Mesodermal cell (in vitro differentiated cells): Measurements from ENCODE around the gene ATP6V0C.

Experiments used
- H3K27ac ChIP-seq: 2 replicates; pipeline ENCODE4 v1.7.0; 2013; ENCODE audit warnings: mild to moderate bottlenecking, low read depth, low read length, moderate library complexity; ENCODE audit not compliant: severe bottlenecking
- H3K36me3 ChIP-seq: 2 replicates; pipeline ENCODE4 v1.7.1; 2013; ENCODE audit warnings: mild to moderate bottlenecking, low read length, moderate library complexity; ENCODE audit not compliant: control insufficient read depth, insufficient read depth
- H3K4me1 ChIP-seq: one replicate; pipeline ENCODE4 v1.7.1; 2013; ENCODE audit warnings: mild to moderate bottlenecking, low read length; ENCODE audit not compliant: insufficient read depth, control insufficient read depth, poor library complexity, severe bottlenecking
- H3K4me3 ChIP-seq: 2 replicates; pipeline ENCODE4 v1.7.0; 2013; ENCODE audit warnings: low read length, control low read depth, mild to moderate bottlenecking; ENCODE audit not compliant: insufficient read depth, poor library complexity, severe bottlenecking; ENCODE audit errors: extremely low read depth
- H3K9me3 ChIP-seq: 2 replicates; pipeline ENCODE4 v1.7.1; 2013; ENCODE audit warnings: mild to moderate bottlenecking, low read length, moderate library complexity; ENCODE audit not compliant: control insufficient read depth
- WGBS, 2 experiments: methylation state at CpG; one replicate each; pipeline ENCODE4 v1.1.5; 2013; ENCODE audit warnings: missing lambda C conversion rate in 2 of 2; ENCODE audit not compliant: insufficient coverage in 2 of 2; 5-methylcytosine and 5-hydroxymethylcytosine counted together

The ATP6V0C gene

GRCh38 chr16:2495041-2495440 is 18.7 kb upstream of the ATP6V0C start:
- no peaks in the 10 kb centered on the region for H3K36me3 ChIP-seq
- no peak overlapping the region for H3K4me3 ChIP-seq
- H3K4me1 ChIP-seq = no peaks in the 10 kb centered on the region
- no peaks in the 10 kb centered on the region for H3K9me3 ChIP-seq
- 88 to 93% methylated on average over 5 of the region's 5 CpGs for WGBS, 2 experiments
- H3K27ac ChIP-seq = no peak overlapping the region

- no peak overlapping the region for H3K4me3 ChIP-seq
- no peak overlapping the region for H3K27ac ChIP-seq
- no peaks in the 10 kb centered on the region for H3K9me3 ChIP-seq
- WGBS, 2 experiments = 94 to 97% methylated on average over 62 of the region's 62 CpGs
- H3K36me3 ChIP-seq = no peaks in the 10 kb centered on the region
- H3K4me1 ChIP-seq = peaks cover under 1% of the 10 kb centered on the region
Observed at GRCh38 chr16:2496223-2497115, 17.3 kb upstream of the ATP6V0C start.

- WGBS, 2 experiments = 87 to 90% methylated on average over 20 to 21 of the region's 21 CpGs
- no peak overlapping the region for H3K27ac ChIP-seq
- peaks cover 5% of the 10 kb centered on the region for H3K4me1 ChIP-seq
Observed at GRCh38 chr16:2497116-2497630, 16.6 kb upstream of the ATP6V0C start.

GRCh38 chr16:2497695-2498484 is 15.9 kb upstream of the ATP6V0C start:
- Histone ChIP-seq H3K4me1 (peaks cover 5% of the 10 kb centered on the region), H3K36me3 (no peaks in the 10 kb centered on the region), H3K9me3 (no peaks in the 10 kb centered on the region), H3K4me3 (no peak overlapping the region), H3K27ac (no peak overlapping the region)
- 94 to 96% methylated on average over 26 of the region's 26 CpGs for WGBS, 2 experiments

More at GRCh38 chr16:2497116-2497630, 16.6 kb upstream of the ATP6V0C start:
- no peaks in the 10 kb centered on the region for H3K9me3 ChIP-seq
- H3K4me3 ChIP-seq = no peak overlapping the region
- no peaks in the 10 kb centered on the region for H3K36me3 ChIP-seq

- WGBS, 2 experiments = 92 to 96% methylated on average over 13 to 14 of the region's 15 CpGs
- peaks cover 5% of the 10 kb centered on the region for H3K4me1 ChIP-seq
- H3K36me3 ChIP-seq = no peaks in the 10 kb centered on the region
- H3K4me3 ChIP-seq = no peak overlapping the region
- no peak overlapping the region for H3K27ac ChIP-seq
- H3K9me3 ChIP-seq = no peaks in the 10 kb centered on the region
Observed at GRCh38 chr16:2498531-2499253, 15.1 kb upstream of the ATP6V0C start.

GRCh38 chr16:2499454-2499853 is 14.3 kb upstream of the ATP6V0C start:
- no peak overlapping the region for H3K27ac ChIP-seq
- H3K9me3 ChIP-seq = no peaks in the 10 kb centered on the region
- H3K36me3 ChIP-seq = no peaks in the 10 kb centered on the region
- H3K4me3 ChIP-seq = no peak overlapping the region
- 94% methylated on average over 2 of the region's 6 CpGs; no CpG with 5 or more reads in 1 of the 2 experiments for WGBS, 2 experiments
- H3K4me1 ChIP-seq = peaks cover 5% of the 10 kb centered on the region

- H3K4me1 ChIP-seq = peaks cover 5% of the 10 kb centered on the region
- no peaks in the 10 kb centered on the region for H3K36me3 ChIP-seq
- no peaks in the 10 kb centered on the region for H3K9me3 ChIP-seq
- H3K4me3 ChIP-seq = no peak overlapping the region
- 95 to 96% methylated on average over 24 to 28 of the region's 29 CpGs for WGBS, 2 experiments
- no peak overlapping the region for H3K27ac ChIP-seq
Observed at GRCh38 chr16:2499890-2500429, 13.8 kb upstream of the ATP6V0C start.

GRCh38 chr16:2500430-2500917 is 13.3 kb upstream of the ATP6V0C start:
- peaks cover 5% of the 10 kb centered on the region for H3K4me1 ChIP-seq
- 84 to 90% methylated on average over 16 to 18 of the region's 20 CpGs for WGBS, 2 experiments
- no peak overlapping the region for H3K27ac ChIP-seq
- H3K36me3 ChIP-seq = no peaks in the 10 kb centered on the region
- no peak overlapping the region for H3K4me3 ChIP-seq
- H3K9me3 ChIP-seq = no peaks in the 10 kb centered on the region

GRCh38 chr16:2500918-2501750 is 12.6 kb upstream of the ATP6V0C start:
- peaks cover 5% of the 10 kb centered on the region for H3K4me1 ChIP-seq
- H3K36me3 ChIP-seq = no peaks in the 10 kb centered on the region
- H3K9me3 ChIP-seq = no peaks in the 10 kb centered on the region
- H3K4me3 ChIP-seq = peak overlapping the region; percentile 35
- WGBS, 2 experiments = 57 to 66% methylated on average over 15 to 18 of the region's 23 CpGs
- H3K27ac ChIP-seq = no peak overlapping the region
